NCI-H345 treated with DMSO at 0.1 percent for 48 hours (cell line): ENCODE measurements around the gene XPNPEP1.
"Not testable (repeated sequence)": the region's sequence is repeated elsewhere in the genome, so short reads cannot be mapped to it uniquely, and the experiment has no call there.

Source experiments
- DNase-seq: peaks from one replicate; lab custom pipeline; 2025; ENCODE audit not compliant: unreplicated experiment; lab: John Stamatoyannopoulos, UW

Gene XPNPEP1

DNA sequence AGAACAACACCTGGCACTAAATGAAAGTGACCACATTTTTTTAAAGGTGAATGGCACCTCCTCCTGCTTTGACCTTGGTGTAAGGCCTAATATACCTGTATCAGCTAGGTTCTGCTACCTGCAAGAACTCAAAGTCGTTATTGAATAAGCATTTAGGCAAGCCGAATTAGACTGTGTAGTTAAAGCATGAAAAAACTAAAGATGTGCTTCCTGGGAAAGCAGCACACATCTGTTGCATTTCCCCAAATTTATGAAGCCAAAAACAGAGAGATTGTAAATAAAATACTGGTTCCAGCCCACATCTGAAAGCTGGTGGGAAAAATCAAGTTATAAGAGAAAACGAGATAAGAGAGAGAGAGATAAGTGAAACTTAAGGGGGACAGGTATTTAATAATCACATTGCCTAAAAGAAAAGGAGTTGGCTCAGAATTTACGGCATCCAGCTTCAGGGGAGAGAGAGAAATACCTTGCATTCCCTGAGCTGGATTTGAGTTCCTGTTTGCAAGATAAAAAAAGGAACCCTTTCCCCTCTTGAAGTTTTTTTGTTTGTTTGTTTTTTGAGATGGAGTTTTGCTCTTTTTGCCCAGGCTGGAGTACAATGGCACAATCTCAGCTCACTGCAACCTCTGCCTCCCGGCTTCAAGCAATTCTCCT, 1.8 kb upstream of the XPNPEP1 start:
- no peak for DNase-seq

DNA sequence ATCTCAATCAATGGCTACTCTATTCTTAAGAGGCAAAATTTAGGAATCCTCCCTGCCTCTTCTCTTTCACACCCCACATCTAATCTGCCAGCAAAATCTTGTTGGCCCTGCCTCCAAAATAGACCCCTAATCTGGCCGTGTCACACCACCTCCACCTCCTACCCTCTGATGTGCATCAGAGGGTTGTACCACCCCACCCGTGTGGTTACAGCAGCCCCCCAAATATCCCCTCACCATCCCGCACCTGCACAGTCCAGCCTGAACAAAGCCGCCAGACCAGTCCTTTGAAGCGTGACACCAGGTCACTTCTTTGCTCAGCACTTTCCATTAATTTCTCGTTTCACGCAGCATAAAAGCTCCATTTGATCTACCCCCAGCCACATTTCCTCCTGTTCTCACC, 776 bp upstream of the XPNPEP1 start:
- no peak for DNase-seq

- no peak for DNase-seq
These were observed 844 bp downstream of the XPNPEP1 start for GRCh38 chr10:109922358-109922975.

DNA sequence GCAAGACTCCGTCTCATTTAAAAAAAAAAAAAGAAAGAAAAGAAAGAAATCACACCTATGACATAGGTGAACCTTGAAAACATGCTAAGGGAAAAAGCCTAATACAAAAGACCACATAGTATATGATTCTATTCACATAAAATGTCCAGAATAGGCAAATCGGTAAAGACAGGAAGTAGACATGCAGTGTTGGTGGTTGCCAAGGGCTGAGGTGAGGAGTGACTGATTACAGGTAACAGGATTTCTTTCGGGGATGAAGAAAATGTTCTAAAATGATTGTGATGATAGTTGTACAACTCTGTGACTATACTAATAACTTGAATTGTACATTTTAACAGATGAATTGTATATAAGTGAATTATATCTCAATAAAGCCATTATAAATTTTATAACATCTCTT, 3.3 kb downstream of the XPNPEP1 start:
- no peak for DNase-seq

GRCh38 chr10:109919220-109919619, 4.1 kb downstream of the XPNPEP1 start:
- no peak for DNase-seq

DNA sequence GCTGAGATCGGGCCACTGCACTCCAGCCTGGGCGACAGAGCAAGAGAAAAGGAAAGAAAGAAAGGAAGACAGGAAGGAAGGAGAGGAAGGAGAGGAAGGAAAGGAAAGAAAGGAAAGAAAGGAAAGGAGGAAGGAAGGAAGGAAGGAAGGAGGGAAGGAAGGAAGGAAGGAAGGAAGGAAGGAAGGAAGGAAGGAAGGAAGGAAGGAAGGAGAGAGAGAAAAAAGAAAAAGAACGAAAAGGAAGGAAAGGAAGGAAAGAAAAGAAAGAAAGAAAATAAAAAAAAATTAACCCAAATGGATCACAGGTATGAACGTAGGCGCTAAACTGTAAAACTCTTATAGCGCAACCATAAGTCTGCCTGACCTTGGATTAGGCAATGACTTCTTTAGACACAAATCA, 4.6 kb downstream of the XPNPEP1 start:
- DNase-seq, result not testable (repeated sequence)

DNA sequence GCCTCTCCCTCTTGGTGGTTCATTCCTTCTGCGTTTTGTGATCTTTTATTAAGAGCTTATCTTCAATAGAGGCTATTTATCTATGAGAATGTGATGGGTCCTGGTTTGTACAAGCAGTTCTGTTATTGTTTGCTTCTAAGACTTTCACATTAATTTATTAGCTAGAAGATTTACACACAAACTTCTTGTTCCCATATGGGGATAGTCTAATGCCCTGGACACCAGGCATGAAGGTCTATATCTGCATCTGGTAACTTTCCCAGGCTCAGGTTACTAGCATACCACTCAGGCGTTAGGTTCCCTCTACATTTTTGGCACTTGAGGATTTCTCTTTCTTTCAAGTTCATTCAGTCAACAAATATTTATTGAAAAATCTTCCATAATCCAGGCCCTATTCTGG, 7.7 kb downstream of the XPNPEP1 start:
- DNase-seq, result no peak

DNA sequence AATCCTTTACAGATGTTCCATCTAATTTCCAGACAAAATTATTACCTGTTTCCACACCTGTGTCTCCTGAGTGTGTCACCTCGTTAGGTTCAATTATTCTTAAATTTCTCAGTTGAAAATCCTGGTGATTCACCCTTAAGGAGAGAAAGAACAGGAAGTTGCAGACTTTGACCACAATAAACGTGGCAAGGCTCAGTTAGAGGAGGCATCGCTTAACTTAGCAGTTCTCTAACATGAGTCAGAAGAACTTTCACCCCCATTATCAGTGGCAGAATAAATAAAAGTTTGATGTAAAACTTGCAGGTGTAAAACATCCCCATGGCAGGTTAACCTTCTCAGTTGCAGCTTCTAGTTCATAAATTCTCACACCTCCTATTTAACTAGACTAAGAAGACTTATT, 8.3 kb downstream of the XPNPEP1 start:
- no peak for DNase-seq

- DNase-seq, result no peak
These were observed 9.9 kb downstream of the XPNPEP1 start for GRCh38 chr10:109913306-109913892.

- no peak for DNase-seq
These were observed 10.7 kb downstream of the XPNPEP1 start for GRCh38 chr10:109912335-109913281.

- no peak for DNase-seq
These were observed 11.4 kb downstream of the XPNPEP1 start for GRCh38 chr10:109911903-109912302.

GRCh38 chr10:109906316-109906715, 17.0 kb downstream of the XPNPEP1 start:
- DNase-seq, result no peak

- DNase-seq, result no peak
These were observed 18.9 kb downstream of the XPNPEP1 start for GRCh38 chr10:109904397-109904796.

DNA sequence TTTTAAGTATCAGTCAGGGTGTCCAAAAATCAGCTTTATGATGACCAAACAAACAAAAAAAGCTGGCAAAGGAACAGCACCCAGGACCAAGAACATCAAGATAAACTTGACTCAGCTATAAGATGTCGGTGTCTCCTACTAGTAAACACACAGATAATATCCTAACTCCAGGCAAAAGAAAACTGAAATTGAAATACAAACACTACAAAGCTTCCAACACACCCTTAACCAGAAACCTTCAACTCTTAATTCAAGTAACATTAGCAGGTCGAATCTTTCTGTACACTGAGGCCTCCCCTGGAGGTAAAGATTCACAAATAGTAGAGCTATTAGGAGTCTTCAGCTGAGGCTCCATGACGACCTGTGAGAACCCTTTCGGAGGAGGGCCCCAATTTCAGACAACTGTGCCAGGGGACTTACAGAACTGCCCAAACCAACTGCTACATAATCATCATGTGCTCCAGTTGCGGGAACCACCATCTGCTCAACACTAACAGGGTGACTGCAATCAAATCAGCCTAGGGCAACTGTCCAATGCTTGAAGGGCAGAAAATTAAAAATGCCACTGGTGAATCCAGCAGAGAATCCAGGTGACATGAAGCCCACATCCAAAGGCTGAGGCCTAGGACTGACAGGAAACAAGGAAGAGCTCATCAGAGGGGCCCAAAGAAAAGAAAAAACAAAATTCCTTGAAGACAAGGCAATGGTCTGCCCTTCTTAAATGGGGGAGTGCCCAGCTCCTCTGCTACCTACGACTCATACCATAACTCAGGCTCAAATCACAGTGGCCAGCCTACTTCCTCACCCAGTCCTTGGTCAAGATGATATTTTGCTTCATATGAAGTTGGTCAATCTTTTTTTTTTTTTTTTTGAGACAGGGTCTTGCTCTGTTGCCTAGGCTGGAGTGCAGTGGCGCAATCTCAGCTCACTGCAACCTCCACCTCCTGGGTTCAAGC, 20.0 kb downstream of the XPNPEP1 start:
- no peak for DNase-seq

DNA sequence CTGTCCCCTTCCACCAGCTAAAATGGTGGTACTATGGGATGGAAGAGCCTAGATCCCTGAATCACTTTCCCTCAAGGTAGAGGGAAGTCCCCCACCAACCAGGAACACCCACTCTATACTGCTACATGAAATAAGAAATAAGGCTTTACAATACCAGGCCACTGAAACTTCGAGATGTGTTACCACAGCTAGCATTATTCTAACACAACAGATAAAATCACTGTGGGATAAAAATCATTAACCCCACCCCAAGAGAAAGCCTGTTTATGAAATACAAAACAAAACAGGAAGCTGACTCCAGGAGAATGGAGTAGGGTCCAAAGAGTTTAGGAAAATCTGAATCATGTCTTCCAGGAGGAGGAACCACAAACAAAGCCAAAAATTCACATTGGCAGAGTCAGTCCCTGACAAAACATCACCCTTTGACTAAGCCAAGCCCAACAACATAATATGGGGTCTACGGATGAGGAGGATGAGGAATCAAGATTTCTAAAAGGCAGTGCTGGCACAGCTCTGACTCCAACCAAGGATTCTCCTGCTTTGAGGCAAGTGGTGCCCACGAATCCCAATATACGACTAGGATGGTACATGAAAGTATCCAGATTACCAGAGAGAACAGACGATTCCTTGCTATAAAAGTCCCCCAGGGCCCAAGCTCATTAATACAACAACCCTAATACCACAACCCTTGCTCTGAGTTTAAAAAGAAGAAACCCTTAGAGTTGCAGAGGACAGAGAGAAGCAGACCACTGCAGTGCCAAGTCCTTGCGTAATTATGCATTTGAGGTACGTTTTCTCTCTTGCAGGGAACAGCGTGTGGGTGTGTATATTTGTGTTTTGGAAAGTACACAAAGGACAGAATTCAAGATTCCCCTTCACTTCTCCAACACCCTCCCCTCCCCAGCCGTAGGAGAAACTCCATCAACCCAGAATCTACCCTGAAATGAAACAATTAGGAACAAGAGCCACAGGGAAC, 23.7 kb downstream of the XPNPEP1 start:
- no peak for DNase-seq

DNA sequence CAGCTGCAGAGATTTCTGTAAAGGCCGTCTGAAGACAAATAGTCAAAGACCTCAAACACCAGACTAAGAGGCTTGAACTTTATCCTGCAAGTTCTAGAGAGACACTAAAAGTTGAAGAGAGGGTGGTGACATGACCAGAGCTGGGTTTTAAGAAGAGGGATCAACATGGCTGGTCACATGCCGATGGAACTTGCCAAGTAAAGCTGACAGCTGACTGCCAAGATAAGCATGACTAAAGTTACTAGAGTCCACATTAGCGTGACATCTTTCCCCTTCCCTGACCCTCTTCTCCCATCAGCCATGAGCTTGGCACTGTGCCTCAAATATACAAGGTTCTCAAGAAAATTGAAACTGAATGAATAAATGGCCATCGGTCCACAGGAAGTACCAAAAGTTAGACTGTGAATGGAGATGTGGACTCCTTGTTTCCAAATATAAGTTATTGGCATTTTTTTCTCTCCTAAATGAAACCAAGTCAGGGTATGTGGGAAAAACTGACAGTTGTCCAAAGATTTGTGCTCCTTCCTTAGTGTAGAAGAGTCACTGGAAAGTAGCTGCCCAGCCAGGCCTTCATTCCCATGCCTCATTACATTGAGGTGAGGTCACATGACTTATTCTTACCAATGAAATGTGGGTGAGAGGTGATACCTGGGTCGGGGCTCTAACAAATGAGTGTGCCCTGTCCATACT, 24.5 kb downstream of the XPNPEP1 start:
- DNase-seq, result no peak

DNA sequence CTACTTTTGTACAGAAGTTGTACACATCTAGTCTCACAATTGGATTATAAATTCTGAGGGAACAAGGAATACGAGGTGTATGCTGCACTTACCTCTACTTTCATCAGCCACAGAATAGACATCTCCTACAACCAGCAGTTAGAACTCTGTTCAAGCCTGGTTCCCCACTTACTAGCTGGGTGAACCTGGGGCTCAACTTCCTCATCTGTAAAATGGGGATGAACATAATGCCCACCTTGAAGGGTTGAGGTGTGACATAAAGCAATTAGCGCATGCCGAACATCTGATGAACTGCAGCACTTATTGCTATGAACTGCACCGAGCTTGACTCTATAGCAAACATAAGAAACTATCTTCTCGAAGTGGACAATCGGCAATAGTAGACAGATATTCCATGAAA, 25.3 kb downstream of the XPNPEP1 start:
- DNase-seq, result no peak

DNA sequence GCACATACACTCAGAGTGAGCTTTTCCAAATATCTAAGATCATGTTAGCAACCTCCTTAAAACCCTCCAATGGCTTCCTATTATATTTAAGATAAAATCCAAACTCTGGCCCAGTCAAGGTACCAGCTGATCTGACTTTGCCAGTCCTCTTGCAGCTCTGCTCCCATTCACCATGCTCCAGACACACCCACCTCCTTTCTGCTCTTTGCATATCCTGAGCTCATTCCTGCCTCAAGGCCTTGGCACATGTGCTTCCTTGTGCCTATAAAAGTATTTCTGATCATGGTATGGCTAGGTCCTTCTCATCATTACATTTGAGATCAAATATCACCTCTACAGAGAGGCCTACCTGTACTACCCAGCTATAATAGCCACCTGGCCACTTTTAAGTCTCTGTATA, 27.5 kb downstream of the XPNPEP1 start:
- no peak for DNase-seq
